ENCODE data around the gene TPM2.

TPM2 gene

GRCh38 chr9:35717132-35717870 lies 27.6 kb upstream of the TPM2 start:
- no peak for DNase-seq

DNA sequence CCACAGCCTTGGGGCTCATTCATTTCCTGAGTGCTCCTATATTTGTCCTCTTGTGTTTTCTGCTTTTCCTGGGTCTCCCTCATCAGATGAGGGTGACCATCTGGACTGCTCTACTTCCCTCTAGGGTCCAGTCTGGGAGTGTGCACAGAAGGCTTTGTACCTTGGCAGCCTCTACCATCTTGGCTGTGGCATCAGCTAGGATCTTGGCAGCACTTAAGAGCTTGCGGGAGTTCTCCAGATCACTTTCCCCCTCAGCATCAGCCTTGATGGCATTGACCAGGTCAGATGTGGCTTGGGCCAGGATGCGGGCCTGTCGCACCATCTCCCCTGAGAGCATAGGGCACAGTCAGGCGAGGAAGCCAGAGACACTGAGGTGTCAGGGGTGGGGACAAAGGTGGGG lies 26.5 kb upstream of the TPM2 start:
- DNase-seq = no peak

GRCh38 chr9:35714579-35715252 lies 25.0 kb upstream of the TPM2 start:
- DNase-seq = no peak

DNA sequence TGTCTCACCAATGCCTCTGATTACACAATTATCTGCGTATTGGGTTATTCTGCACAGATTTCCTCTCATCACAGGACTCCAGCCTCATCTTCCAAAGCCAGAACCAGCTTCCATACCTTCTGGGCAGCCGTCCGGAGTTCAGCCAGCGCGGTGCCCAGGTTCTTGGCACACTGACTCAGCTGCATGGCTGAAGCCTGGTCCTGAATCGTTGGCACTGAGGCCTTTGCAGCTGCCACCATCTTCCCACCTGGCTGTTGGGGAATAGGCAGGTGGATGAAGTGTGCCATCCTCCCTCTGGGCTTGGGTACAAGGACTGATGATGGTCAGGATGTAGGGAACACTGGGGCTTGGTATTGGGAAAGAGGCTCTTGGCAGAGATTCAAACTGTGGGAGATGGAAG lies 24.4 kb upstream of the TPM2 start:
- DNase-seq = no peak

GRCh38 chr9:35713578-35713977 lies 23.9 kb upstream of the TPM2 start:
- no peak for DNase-seq

GRCh38 chr9:35712762-35713400 lies 23.2 kb upstream of the TPM2 start:
- no peak for DNase-seq

- DNase-seq = no peak
Measured at GRCh38 chr9:35711501-35712428, 22.0 kb upstream of the TPM2 start.

GRCh38 chr9:35710818-35711500 lies 21.2 kb upstream of the TPM2 start:
- no peak for DNase-seq

- no peak for DNase-seq
Measured at GRCh38 chr9:35708146-35708545, 18.4 kb upstream of the TPM2 start.

- DNase-seq = no peak
Measured at GRCh38 chr9:35706951-35707350, 17.2 kb upstream of the TPM2 start.

- DNase-seq = no peak
Measured at GRCh38 chr9:35705836-35706430, 16.2 kb upstream of the TPM2 start.

DNA sequence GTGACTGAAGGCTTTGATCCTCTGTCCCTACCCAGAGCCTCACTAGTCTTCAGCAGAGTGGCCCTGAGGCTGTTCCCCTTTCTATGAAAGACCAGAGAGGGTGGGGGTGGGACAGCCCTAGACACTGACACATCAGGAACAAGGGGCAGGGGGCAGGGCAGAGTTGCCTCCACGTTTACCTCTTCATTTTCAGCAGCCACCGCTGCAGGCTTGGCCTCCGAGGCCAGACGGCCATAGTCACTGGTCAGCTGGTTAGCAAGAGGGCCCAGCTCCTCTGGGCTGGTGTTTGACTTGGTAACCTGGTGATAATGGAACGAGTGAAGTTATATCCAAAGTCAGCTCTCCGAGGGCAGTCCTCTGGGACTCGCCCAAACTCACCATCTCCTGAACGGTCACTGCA lies 15.6 kb upstream of the TPM2 start:
- DNase-seq = no peak

- no peak for DNase-seq
Measured at GRCh38 chr9:35703906-35704672, 14.4 kb upstream of the TPM2 start.

- no peak for DNase-seq
Measured at GRCh38 chr9:35702696-35703095, 13.0 kb upstream of the TPM2 start.

- DNase-seq = no peak
Measured at GRCh38 chr9:35700942-35701341, 11.2 kb upstream of the TPM2 start.

DNA sequence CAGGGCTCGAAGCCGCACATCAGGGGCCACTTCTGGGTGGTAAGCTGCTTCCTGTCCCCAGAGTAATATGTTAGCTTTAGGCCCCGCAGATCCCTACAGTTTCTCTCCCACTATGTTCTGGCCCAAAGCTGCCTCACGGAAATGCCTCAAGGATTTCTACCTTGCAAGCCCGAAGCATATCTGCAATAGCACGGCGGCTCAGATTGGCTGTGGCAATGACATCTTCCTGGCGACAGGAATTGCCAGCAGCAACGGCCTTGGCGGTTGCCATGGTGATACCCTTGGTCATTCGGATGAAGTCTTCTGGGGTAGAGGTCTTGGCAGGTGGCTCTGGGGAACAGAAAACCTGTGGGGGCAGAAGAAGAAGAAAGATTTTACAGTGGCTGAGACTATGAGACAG lies 10.3 kb upstream of the TPM2 start:
- DNase-seq = no peak

GRCh38 chr9:35698231-35698630 lies 8.5 kb upstream of the TPM2 start:
- DNase-seq = no peak

DNA sequence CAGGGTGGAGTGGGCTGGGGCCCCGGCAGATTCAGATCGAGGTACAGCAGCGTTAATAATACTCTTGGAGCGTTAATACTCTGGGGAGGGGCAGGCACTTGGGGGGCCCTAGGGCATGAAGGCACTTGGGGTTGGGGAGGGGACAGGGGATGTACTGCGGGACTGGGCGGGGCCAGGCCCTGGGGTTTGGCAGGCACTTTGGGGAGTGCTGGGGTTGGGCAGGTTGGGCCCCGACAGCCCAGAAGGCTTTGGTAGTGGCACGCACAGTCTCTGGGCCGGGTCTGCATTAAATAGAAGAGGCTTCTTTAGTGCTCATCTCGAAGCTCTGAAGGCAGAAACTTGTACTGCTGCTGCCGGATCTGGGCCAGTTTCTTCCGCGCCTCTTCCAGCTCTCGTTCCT lies 7.8 kb upstream of the TPM2 start:
- DNase-seq = no peak

DNA sequence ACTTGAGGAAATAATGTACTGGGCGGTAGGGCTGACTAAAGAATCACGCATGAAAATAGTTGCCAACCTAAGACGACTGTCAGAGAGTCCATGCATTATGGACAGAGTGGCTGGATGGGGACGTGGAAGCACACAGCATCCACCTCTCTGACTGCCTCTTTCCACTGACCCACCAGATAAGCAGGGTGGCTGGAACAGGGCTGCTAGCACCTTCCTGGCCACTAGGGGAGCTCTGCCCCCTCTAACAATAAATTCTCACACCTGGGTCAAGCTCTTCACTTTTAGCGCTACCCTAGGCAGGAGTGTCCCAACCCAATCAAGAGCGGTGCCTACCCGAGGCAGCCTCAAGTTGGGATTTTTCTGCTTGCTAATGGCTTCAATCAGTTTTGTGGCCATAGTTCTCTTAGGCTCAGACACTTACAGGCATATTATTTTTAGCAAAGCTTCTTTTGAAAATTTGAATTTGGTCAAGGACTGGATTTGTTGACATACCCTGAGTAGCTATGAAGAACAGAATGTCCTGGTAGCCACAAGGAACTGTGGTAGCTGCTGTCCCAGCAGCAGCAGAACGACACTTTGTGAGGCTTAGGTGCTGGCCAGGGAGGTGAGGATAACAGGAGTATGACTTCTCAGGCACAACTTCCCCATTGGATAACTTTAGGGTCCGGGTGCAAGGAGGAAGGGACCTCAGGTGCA lies 6.9 kb upstream of the TPM2 start:
- DNase-seq = peak in 4 of 5 experiments; percentile 30 to 47 (median 44)

GRCh38 chr9:35695943-35696401 lies 6.2 kb upstream of the TPM2 start:
- no peak for DNase-seq
